Fibroblast of lung (primary cell): Measurements from ENCODE around the gene STOM. TPM values are rescaled to one million over a fixed set of nuclear protein-coding genes. Genes with fewer than 3 reads are reported as not detected.
A peak's percentile ranks its signal among the peaks of the same experiment; 100 is the strongest.

ENCODE experiments used
- DNase-seq, 2 donors: peaks; one replicate each; pipeline versions ENCODE4 v3.0.0 to v3.0.0-alpha.2; 2010; ENCODE audit warnings: low read depth in 2 of 2
- H2AFZ ChIP-seq: 2 replicates; pipeline ENCODE4 v1.5.1; 2012; ENCODE audit warnings: low read length, control low read depth, inconsistent platforms
- H3K27ac ChIP-seq: 2 replicates; pipeline ENCODE4 v1.5.1; 2011; ENCODE audit warnings: low read length, control low read depth; ENCODE audit not compliant: insufficient read depth
- H3K27me3 ChIP-seq: 2 replicates; pipeline ENCODE4 v1.5.1; 2011; ENCODE audit warnings: mild to moderate bottlenecking, low read length; ENCODE audit not compliant: control insufficient read depth, insufficient read depth
- H3K36me3 ChIP-seq: 2 replicates; pipeline ENCODE4 v1.5.1; 2011; ENCODE audit warnings: low read length; ENCODE audit not compliant: control insufficient read depth, insufficient read depth
- H3K4me1 ChIP-seq: 2 replicates; pipeline ENCODE4 v1.5.1; 2011; ENCODE audit warnings: low read length; ENCODE audit not compliant: control insufficient read depth, insufficient read depth; ENCODE audit errors: extremely low read depth
- H3K4me2 ChIP-seq: 2 replicates; pipeline ENCODE4 v1.5.1; 2011; ENCODE audit warnings: low read length, control low read depth; ENCODE audit not compliant: insufficient read depth; ENCODE audit errors: extremely low read depth
- H3K4me3 ChIP-seq, 4 experiments: fragments of 200-600 bp in 1 of 4; sonication (generic) in 1 of 4; replicated peaks in 1 of 4; 2 replicates each; pipeline ENCODE4 v1.5.1; 2011 to 2016; ENCODE audit warnings: low read length in 4 of 4, low read depth in 3 of 4, mild to moderate bottlenecking in 3 of 4, control low read depth in 2 of 4, inconsistent platforms in 1 of 4, mixed read lengths in 1 of 4; ENCODE audit not compliant: insufficient read depth in 1 of 4; ENCODE audit errors: control extremely low read depth in 1 of 4
- H3K79me2 ChIP-seq: 2 replicates; pipeline ENCODE4 v1.5.1; 2012; ENCODE audit warnings: mild to moderate bottlenecking, low read length, inconsistent platforms; ENCODE audit not compliant: control insufficient read depth, insufficient read depth
- H3K9ac ChIP-seq: 2 replicates; pipeline ENCODE4 v1.5.1; 2011; ENCODE audit warnings: mild to moderate bottlenecking, low read length, control low read depth; ENCODE audit not compliant: insufficient read depth
- H3K9me3 ChIP-seq: 2 replicates; pipeline ENCODE4 v1.5.1; 2012; ENCODE audit warnings: low read depth, low read length; ENCODE audit not compliant: control insufficient read depth, insufficient read depth
- H4K20me1 ChIP-seq: 2 replicates; pipeline ENCODE4 v1.5.1; 2011; ENCODE audit warnings: low read length; ENCODE audit not compliant: control insufficient read depth, insufficient read depth; ENCODE audit errors: extremely low read depth
- EZH2 ChIP-seq: IDR thresholded peaks from 2 replicates; pipeline ENCODE4 v1.5.1; 2012; ENCODE audit warnings: low read length, control low read depth, mild to moderate bottlenecking; ENCODE audit errors: missing control alignments
- polyA plus RNA-seq, 2 donors: library from polyadenylated mRNA; depleted of rRNA in 1 of 2; stranded (reverse) in 1 of 2; unstranded in 1 of 2; fragments of >200 nt; gene quantifications; 2 replicates each; pipeline ENCODE4 v1.2.1, GENCODE V29; 2011 to 2012; ENCODE audit warnings: missing spikeins in 1 of 2
- total RNA-seq: library from RNA; depleted of rRNA; stranded (reverse); fragments of >200 nt; gene quantifications from 2 replicates; pipeline ENCODE4 v1.2.1, GENCODE V29; 2014
- TF ChIP-seq, protein P1 (sequence below), 2 donors: IDR thresholded peaks in 1 of 2; conservative IDR thresholded peaks in 1 of 2; 1 replicate in 1 of 2; 2 replicates in 1 of 2; pipeline ENCODE4 v1.5.1; 2011 to 2012; ENCODE audit warnings: low read length in 2 of 2, control low read depth in 1 of 2, inconsistent platforms in 1 of 2, low read depth in 1 of 2, mild to moderate bottlenecking in 1 of 2

Gene STOM
- total and polyA plus RNA-seq, 2 donors (not counting 1 experiment from before 2014, with no cell fraction given), result 248 to 536 TPM

DNA sequence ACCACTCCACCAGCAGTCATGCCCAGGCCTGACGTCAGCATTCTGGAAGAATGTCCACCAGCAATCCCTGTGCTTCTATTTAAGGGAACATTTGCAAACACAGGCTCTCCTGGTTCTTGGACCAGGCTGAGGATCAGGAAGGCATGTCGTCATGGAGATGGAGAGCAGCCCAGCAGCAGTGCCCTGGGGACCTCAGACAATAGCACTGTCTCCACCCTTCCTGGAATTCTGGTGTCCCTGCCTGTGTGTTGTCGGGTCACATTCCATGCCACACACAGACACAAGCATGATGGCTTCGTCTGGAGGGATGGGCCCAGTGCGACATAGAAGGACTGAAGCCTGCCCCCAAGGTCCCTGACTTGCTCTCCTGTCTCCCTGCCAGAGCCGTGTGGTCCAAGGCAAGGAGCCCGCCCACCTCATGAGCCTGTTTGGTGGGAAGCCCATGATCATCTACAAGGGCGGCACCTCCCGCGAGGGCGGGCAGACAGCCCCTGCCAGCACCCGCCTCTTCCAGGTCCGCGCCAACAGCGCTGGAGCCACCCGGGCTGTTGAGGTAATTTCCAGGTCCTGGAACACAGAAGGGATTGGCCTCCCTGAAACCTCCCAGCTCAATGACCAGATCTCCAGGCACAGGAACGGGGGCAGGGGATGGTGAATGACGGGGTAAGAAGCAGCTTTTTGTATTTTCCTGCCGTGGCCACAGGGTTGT is 43.8 kb downstream of the STOM start:
- Histone ChIP-seq H3K36me3 (peaks cover 48% of the 10 kb centered on the region), H4K20me1 (no peaks in the 10 kb centered on the region), H3K9ac (no peak overlapping the region), H3K4me1 (peaks cover 25% of the 10 kb centered on the region), H3K4me3 (no peak overlapping the region), H3K4me2 (no peak overlapping the region), H3K79me2 (no peaks in the 10 kb centered on the region), H3K27ac (peak overlapping the region; percentile 68), H3K9me3 (no peaks in the 10 kb centered on the region), H3K27me3 (no peaks in the 10 kb centered on the region), H2AFZ (no peak overlapping the region)
- TF ChIP-seq, protein P1, sequence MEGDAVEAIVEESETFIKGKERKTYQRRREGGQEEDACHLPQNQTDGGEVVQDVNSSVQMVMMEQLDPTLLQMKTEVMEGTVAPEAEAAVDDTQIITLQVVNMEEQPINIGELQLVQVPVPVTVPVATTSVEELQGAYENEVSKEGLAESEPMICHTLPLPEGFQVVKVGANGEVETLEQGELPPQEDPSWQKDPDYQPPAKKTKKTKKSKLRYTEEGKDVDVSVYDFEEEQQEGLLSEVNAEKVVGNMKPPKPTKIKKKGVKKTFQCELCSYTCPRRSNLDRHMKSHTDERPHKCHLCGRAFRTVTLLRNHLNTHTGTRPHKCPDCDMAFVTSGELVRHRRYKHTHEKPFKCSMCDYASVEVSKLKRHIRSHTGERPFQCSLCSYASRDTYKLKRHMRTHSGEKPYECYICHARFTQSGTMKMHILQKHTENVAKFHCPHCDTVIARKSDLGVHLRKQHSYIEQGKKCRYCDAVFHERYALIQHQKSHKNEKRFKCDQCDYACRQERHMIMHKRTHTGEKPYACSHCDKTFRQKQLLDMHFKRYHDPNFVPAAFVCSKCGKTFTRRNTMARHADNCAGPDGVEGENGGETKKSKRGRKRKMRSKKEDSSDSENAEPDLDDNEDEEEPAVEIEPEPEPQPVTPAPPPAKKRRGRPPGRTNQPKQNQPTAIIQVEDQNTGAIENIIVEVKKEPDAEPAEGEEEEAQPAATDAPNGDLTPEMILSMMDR (conservative IDR thresholded peaks at IDR 0.05 in 1 of 2, IDR thresholded peaks at IDR 0.05 in 1 of 2; ENCODE audit: low read depth in 1 of 2, low read length in 2 of 2), result no peak
- TF ChIP-seq EZH2, result no peak
- DNase-seq, result peak; percentile 63 to 74

DNA sequence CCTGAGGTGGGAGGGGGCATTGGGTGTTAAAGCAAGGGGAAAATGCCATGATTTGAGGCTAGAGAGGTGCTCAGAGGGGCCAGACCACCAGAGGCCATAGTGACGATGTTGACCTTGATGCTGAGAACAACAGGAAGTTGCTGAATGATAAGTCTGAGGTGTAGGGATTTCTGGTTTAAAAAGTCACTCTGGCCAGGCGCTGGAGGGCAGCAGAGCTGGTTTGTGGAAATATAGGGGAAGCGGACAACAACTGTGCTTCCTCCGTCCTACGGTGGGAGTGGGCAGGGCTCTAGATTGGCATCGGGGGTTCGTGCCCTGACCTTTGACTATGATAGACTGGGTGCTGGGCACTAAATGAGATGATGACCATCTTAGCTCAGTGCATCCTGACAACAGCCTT is 44.7 kb downstream of the STOM start:
- peak overlapping the region; percentile 68 for H3K27ac ChIP-seq
- TF ChIP-seq, protein P1 (conservative IDR thresholded peaks at IDR 0.05 in 1 of 2, IDR thresholded peaks at IDR 0.05 in 1 of 2; ENCODE audit: low read depth in 1 of 2, low read length in 2 of 2), result no peak
- no peak for TF ChIP-seq EZH2
- H3K79me2 ChIP-seq, result no peaks in the 10 kb centered on the region
- no peak overlapping the region for H3K9ac ChIP-seq
- no peaks in the 10 kb centered on the region for H3K9me3 ChIP-seq
- H3K27me3 ChIP-seq, result no peaks in the 10 kb centered on the region
- H3K4me2 ChIP-seq, result no peak overlapping the region
- H3K36me3 ChIP-seq, result peaks cover 49% of the 10 kb centered on the region
- H3K4me1 ChIP-seq, result peaks cover 26% of the 10 kb centered on the region
- H4K20me1 ChIP-seq, result no peaks in the 10 kb centered on the region
- no peak overlapping the region for H3K4me3 ChIP-seq
- DNase-seq, result no peak
- no peak overlapping the region for H2AFZ ChIP-seq

DNA sequence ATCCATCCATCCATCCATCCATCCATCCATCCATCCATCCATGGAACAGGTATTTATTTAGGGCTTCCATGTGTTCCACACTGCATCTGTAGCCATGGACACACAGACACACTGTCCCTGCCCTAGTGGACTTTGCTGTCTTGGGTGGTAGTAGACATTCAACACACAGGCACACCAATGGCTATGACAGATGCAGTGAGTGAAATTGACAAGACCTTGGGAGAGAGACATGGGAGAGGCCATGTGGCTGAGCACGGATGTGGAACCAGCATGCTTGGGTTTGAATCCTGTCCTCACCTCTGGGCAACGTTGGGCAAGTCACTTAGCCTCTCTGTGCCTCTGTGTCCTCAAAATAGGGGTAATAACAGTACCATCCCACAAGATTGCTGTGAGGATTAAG is 45.3 kb downstream of the STOM start:
- no peaks in the 10 kb centered on the region for H3K27me3 ChIP-seq
- no peak overlapping the region for H2AFZ ChIP-seq
- peaks cover 26% of the 10 kb centered on the region for H3K4me1 ChIP-seq
- H3K9ac ChIP-seq, result no peak overlapping the region
- H3K79me2 ChIP-seq, result no peaks in the 10 kb centered on the region
- H3K36me3 ChIP-seq, result peaks cover 45% of the 10 kb centered on the region
- no peak overlapping the region for H3K4me2 ChIP-seq
- TF ChIP-seq, protein P1 (conservative IDR thresholded peaks at IDR 0.05 in 1 of 2, IDR thresholded peaks at IDR 0.05 in 1 of 2; ENCODE audit: low read depth in 1 of 2, low read length in 2 of 2), result no peak
- TF ChIP-seq EZH2, result no peak
- no peak for DNase-seq
- H3K9me3 ChIP-seq, result no peaks in the 10 kb centered on the region
- peak overlapping the region; percentile 68 for H3K27ac ChIP-seq
- H4K20me1 ChIP-seq, result no peaks in the 10 kb centered on the region
- H3K4me3 ChIP-seq, result no peak overlapping the region
